ENCODE measurements around the gene PAK4. TPM values are rescaled to one million over a fixed set of nuclear protein-coding genes. Genes with fewer than 3 reads are reported as not detected.

Gene PAK4
- total and polyA plus RNA-seq, 2 experiments from 2014 or later, result 20.3 to 39.6 TPM

GRCh38 chr19:39171479-39172465 lies 46.2 kb downstream of the PAK4 start:
- Histone ChIP-seq H4K20me1 (ENCODE audit: insufficient read depth, poor library complexity, severe bottlenecking) (peaks cover 14% of the 10 kb centered on the region), H3K4me3 (no peak overlapping the region), H2AFZ (no peak overlapping the region), H3K36me3 (replicated peaks; ENCODE audit: insufficient read depth, low read depth) (no peaks in the 10 kb centered on the region), H3K9me2 (replicated peaks; ENCODE audit: insufficient read depth) (no peaks in the 10 kb centered on the region), H3K27ac (peak overlapping the region; percentile 46), H3K79me2 (peaks cover 16% of the 10 kb centered on the region), H3K4me2 (no peak overlapping the region), H3K9me3 (ENCODE audit: low read depth) (no peaks in the 10 kb centered on the region), H3K4me1 (ENCODE audit: insufficient read depth) (peaks cover 15% of the 10 kb centered on the region), H3K27me3 (no peaks in the 10 kb centered on the region)
- 71% methylated on average over 26 of the region's 27 CpGs for WGBS (ENCODE audit: low lambda C conversion rate, missing lambda C conversion rate)
- TF ChIP-seq EZH2phosphoT487 (IDR thresholded peaks at IDR 0.05; ENCODE audit: low read depth, severe bottlenecking, unreplicated experiment), result no peak
- TF ChIP-seq EZH2 (IDR thresholded peaks at IDR 0.05; ENCODE audit: borderline replicate concordance), result no peak
- no peak for TF ChIP-seq CTCF (IDR thresholded peaks at IDR 0.05; ENCODE audit: poor library complexity)
- DNase-seq (ENCODE audit: low spot score), result no peak

- H2AFZ ChIP-seq, result no peak overlapping the region
- peaks cover 9% of the 10 kb centered on the region for H4K20me1 ChIP-seq (ENCODE audit: insufficient read depth, poor library complexity, severe bottlenecking)
- H3K4me1 ChIP-seq (ENCODE audit: insufficient read depth), result peaks cover 4% of the 10 kb centered on the region
- no peak overlapping the region for H3K4me3 ChIP-seq
- no peak for DNase-seq (ENCODE audit: low spot score)
- H3K4me2 ChIP-seq, result no peak overlapping the region
- H3K27me3 ChIP-seq, result no peaks in the 10 kb centered on the region
- 96% methylated on average over 24 of the region's 45 CpGs for WGBS (ENCODE audit: low lambda C conversion rate, missing lambda C conversion rate)
- H3K27ac ChIP-seq, result no peak overlapping the region
- TF ChIP-seq CTCF (IDR thresholded peaks at IDR 0.05; ENCODE audit: poor library complexity) (no peak), EZH2 (IDR thresholded peaks at IDR 0.05; ENCODE audit: borderline replicate concordance) (no peak), EZH2phosphoT487 (IDR thresholded peaks at IDR 0.05; ENCODE audit: low read depth, severe bottlenecking, unreplicated experiment) (no peak)
- no peaks in the 10 kb centered on the region for H3K36me3 ChIP-seq (replicated peaks; ENCODE audit: insufficient read depth, low read depth)
- no peaks in the 10 kb centered on the region for H3K9me2 ChIP-seq (replicated peaks; ENCODE audit: insufficient read depth)
- H3K9me3 ChIP-seq (ENCODE audit: low read depth), result no peaks in the 10 kb centered on the region
- H3K79me2 ChIP-seq, result peaks cover 8% of the 10 kb centered on the region
Observed at GRCh38 chr19:39172700-39173501, 47.3 kb downstream of the PAK4 start.

- H4K20me1 ChIP-seq (ENCODE audit: insufficient read depth, poor library complexity, severe bottlenecking), result peaks cover 4% of the 10 kb centered on the region
- no peak overlapping the region for H3K4me3 ChIP-seq
- no peaks in the 10 kb centered on the region for H3K27me3 ChIP-seq
- no peaks in the 10 kb centered on the region for H3K9me3 ChIP-seq (ENCODE audit: low read depth)
- H2AFZ ChIP-seq, result no peak overlapping the region
- DNase-seq (ENCODE audit: low spot score), result no peak
- no peak overlapping the region for H3K4me2 ChIP-seq
- 98% methylated on average over 16 of the region's 25 CpGs for WGBS (ENCODE audit: low lambda C conversion rate, missing lambda C conversion rate)
- H3K36me3 ChIP-seq (replicated peaks; ENCODE audit: insufficient read depth, low read depth), result no peaks in the 10 kb centered on the region
- H3K4me1 ChIP-seq (ENCODE audit: insufficient read depth), result peaks cover 4% of the 10 kb centered on the region
- no peak overlapping the region for H3K27ac ChIP-seq
- H3K79me2 ChIP-seq, result peaks cover 3% of the 10 kb centered on the region
- H3K9me2 ChIP-seq (replicated peaks; ENCODE audit: insufficient read depth), result no peaks in the 10 kb centered on the region
- no peak for TF ChIP-seq EZH2phosphoT487 (IDR thresholded peaks at IDR 0.05; ENCODE audit: low read depth, severe bottlenecking, unreplicated experiment)
- TF ChIP-seq EZH2 (IDR thresholded peaks at IDR 0.05; ENCODE audit: borderline replicate concordance), result no peak
Observed at GRCh38 chr19:39173502-39173991, 48.0 kb downstream of the PAK4 start.
